Esophagus muscularis mucosa (tissue), 3 donors: ENCODE measurements around the gene C7orf25.

ENCODE experiments used
- CTCF ChIP-seq, 3 experiments: fragments of 200-600 bp in 2 of 3; fragments of 450-650 bp in 1 of 3; sonication (generic) in 2 of 3; IDR thresholded peaks; one replicate each; pipeline ENCODE4 v1.5.1; 2017 to 2019; ENCODE audit warnings: antibody characterized with exemption in 3 of 3, mild to moderate bottlenecking in 2 of 3, moderate library complexity in 1 of 3
- POLR2A ChIP-seq: fragments of 450-650 bp; IDR thresholded peaks from one replicate; pipeline ENCODE4 v1.6.1; 2017; ENCODE audit warnings: antibody characterized with exemption, moderate library complexity, mild to moderate bottlenecking, low read depth
- POLR2AphosphoS5 ChIP-seq, 2 donors: sonication (generic); formaldehyde crosslinking; IDR thresholded peaks; one replicate each; pipeline ENCODE4 v1.6.1; 2017; ENCODE audit warnings: antibody characterized with exemption in 2 of 2

- TF ChIP-seq CTCF (IDR thresholded peaks at IDR 0.05): no peak
- TF ChIP-seq POLR2AphosphoS5 (IDR thresholded peaks at IDR 0.05): no peak
- no peak for TF ChIP-seq POLR2A
Measured at GRCh38 chr7:42930889-42931288, 19.0 kb upstream of the C7orf25 start.
